HepG2 (cell line): ENCODE data around the gene PLPP3. TPM values are rescaled to one million over a fixed set of nuclear protein-coding genes. Genes with fewer than 3 reads are reported as not detected.

Experiments
- ATAC-seq: fragments of 200-7000 bp; cut with Tn5 transposase; 3 replicates; pipeline ENCODE4 v1.9.1; 2020; ENCODE audit warnings: mild to moderate bottlenecking, moderate library complexity
- BruUV-seq: library from RNA; stranded (reverse); fragments of 400-500 nt; replicated peaks from 2 replicates; lab custom pipeline; 2021; lab: Mats Ljungman, UMichigan
- CTCF ChIA-PET: fragments of 300-600 bp; formaldehyde crosslinking; extraction: SDS; loops from one replicate; lab custom pipeline; 2021; ENCODE audit warnings: low total read pairs, inconsistent platforms, low intra/inter-chr PET ratio; lab: Yijun Ruan, JAX
- POLR2A ChIA-PET: fragments of 350-600 bp; sonication (Branson Sonifier 250); formaldehyde crosslinking; loops from one replicate; lab custom pipeline; 2020; ENCODE audit warnings: antibody characterized with exemption, inconsistent platforms; lab: Yijun Ruan, JAX
- DNase-seq: peaks from one replicate; pipeline ENCODE4 v3.0.0-alpha.2; 2015; ENCODE audit warnings: low spot score
- FAIRE-seq: peaks from 3 replicates; lab custom pipeline; 2011; peaks lifted over from hg19 to GRCh38; lab: Jason Lieb, UNC
- H2AFZ ChIP-seq: one replicate; pipeline ENCODE4 v1.6.1; 2011; ENCODE audit warnings: low read length, inconsistent platforms
- H3K27ac ChIP-seq: fragments of 300-600 bp; 3 replicates; pipeline ENCODE4 v1.8.0; 2011; ENCODE audit warnings: mixed run types, mild to moderate bottlenecking, mixed read lengths, low read length, inconsistent platforms; ENCODE audit not compliant: insufficient read depth; ENCODE audit errors: extremely low read length
- H3K27me3 ChIP-seq, 2 experiments: fragments of 200-600 bp in 1 of 2; 2 replicates in 1 of 2; 3 replicates in 1 of 2; pipeline versions ENCODE4 v1.6.0 to v1.8.0; 2011; ENCODE audit warnings: low read length in 2 of 2, mild to moderate bottlenecking in 2 of 2, moderate library complexity in 2 of 2, inconsistent platforms in 1 of 2; ENCODE audit not compliant: insufficient read depth in 2 of 2, control insufficient read depth in 1 of 2
- H3K36me3 ChIP-seq, 2 experiments: fragments of 200-600 bp in 1 of 2; replicated peaks in 1 of 2; 2 replicates in 1 of 2; 3 replicates in 1 of 2; pipeline versions ENCODE4 v1.5.1 to v1.8.0; 2011; ENCODE audit warnings: low read length in 2 of 2, inconsistent platforms in 1 of 2; ENCODE audit not compliant: insufficient read depth in 2 of 2, control insufficient read depth in 1 of 2
- H3K4me1 ChIP-seq: 2 replicates; pipeline ENCODE4 v1.5.1; 2012; ENCODE audit warnings: low read length, inconsistent platforms; ENCODE audit not compliant: insufficient read depth
- H3K4me2 ChIP-seq: 2 replicates; pipeline ENCODE4 v1.6.0; 2011; ENCODE audit warnings: low read depth, low read length, inconsistent platforms
- H3K4me3 ChIP-seq, 3 experiments: fragments of 200-600 bp in 1 of 3; sonication (generic), shearing (Covaris generic) in 1 of 3; replicated peaks in 1 of 3; 2 replicates each; pipeline ENCODE4 v1.5.1; 2011 to 2016; ENCODE audit warnings: low read length in 3 of 3, inconsistent platforms in 2 of 3, low read depth in 2 of 3, mild to moderate bottlenecking in 2 of 3, control low read depth in 1 of 3, mixed read lengths in 1 of 3; ENCODE audit not compliant: insufficient read depth in 1 of 3
- H3K79me2 ChIP-seq: one replicate; pipeline ENCODE4 v1.6.1; 2011; ENCODE audit warnings: low read length, inconsistent platforms; ENCODE audit not compliant: insufficient read depth
- H3K9ac ChIP-seq: 2 replicates; pipeline ENCODE4 v1.6.0; 2011; ENCODE audit warnings: mild to moderate bottlenecking, low read depth, low read length, inconsistent platforms; ENCODE audit not compliant: insufficient read depth
- H3K9me3 ChIP-seq: 2 replicates; pipeline ENCODE4 v1.5.1; 2012; ENCODE audit warnings: mild to moderate bottlenecking, low read length
- H4K20me1 ChIP-seq: 2 replicates; pipeline ENCODE4 v1.6.0; 2011; ENCODE audit warnings: inconsistent platforms, mild to moderate bottlenecking, low read length, moderate library complexity; ENCODE audit not compliant: insufficient read depth
- CC2D1A ChIP-seq: sonication (generic); formaldehyde crosslinking; IDR thresholded peaks from 2 replicates; pipeline ENCODE4 v1.8.1; 2023; ENCODE audit warnings: mild to moderate bottlenecking, missing genetic modification reagents
- CREM ChIP-seq, 2 experiments: sonication (generic) in 1 of 2; formaldehyde crosslinking in 1 of 2; IDR thresholded peaks; 2 replicates each; pipeline versions ENCODE4 v1.4.0 to v1.6.1; 2016 to 2020; ENCODE audit warnings: antibody characterized with exemption in 1 of 2, mild to moderate bottlenecking in 1 of 2, missing genetic modification reagents in 1 of 2
- GATAD1 ChIP-seq: IDR thresholded peaks from 2 replicates; pipeline ENCODE4 v1.6.1; 2016; ENCODE audit warnings: missing genetic modification reagents, missing compliant biosample characterization
- KAT7 ChIP-seq: IDR thresholded peaks from 2 replicates; pipeline ENCODE4 v1.6.1; 2018; ENCODE audit warnings: borderline replicate concordance, missing compliant biosample characterization
- NCOA1 ChIP-seq: sonication (generic); formaldehyde crosslinking; IDR thresholded peaks from 2 replicates; pipeline ENCODE4 v1.9.0; 2021; ENCODE audit warnings: missing genetic modification reagents
- NR2F6 ChIP-seq, 2 experiments: IDR thresholded peaks; 2 replicates each; pipeline ENCODE4 v1.6.1; 2016; ENCODE audit warnings: antibody characterized with exemption in 1 of 2, mild to moderate bottlenecking in 1 of 2
- POGZ ChIP-seq: sonication (generic); formaldehyde crosslinking; IDR thresholded peaks from 2 replicates; pipeline ENCODE4 v1.4.0; 2020; ENCODE audit warnings: mild to moderate bottlenecking, missing genetic modification reagents
- POLR2A ChIP-seq, 2 experiments: IDR thresholded peaks; 2 replicates each; pipeline ENCODE4 v1.6.1; 2011; ENCODE audit warnings: low read depth in 2 of 2, low read length in 2 of 2, mild to moderate bottlenecking in 1 of 2, moderate library complexity in 1 of 2; ENCODE audit not compliant: insufficient read depth in 1 of 2
- PRMT3 ChIP-seq: sonication (generic); formaldehyde crosslinking; IDR thresholded peaks from 2 replicates; pipeline ENCODE4 v1.8.1; 2022; ENCODE audit warnings: low read depth, mild to moderate bottlenecking, moderate library complexity, missing genetic modification reagents, borderline replicate concordance
- TBX2 ChIP-seq: sonication (generic); formaldehyde crosslinking; IDR thresholded peaks from 2 replicates; pipeline ENCODE4 v1.5.0; 2020; ENCODE audit warnings: missing genetic modification reagents, mild to moderate bottlenecking, borderline replicate concordance
- ZNF605 ChIP-seq: sonication (generic); formaldehyde crosslinking; IDR thresholded peaks from 2 replicates; pipeline ENCODE4 v1.8.0; 2022; ENCODE audit warnings: mild to moderate bottlenecking, missing genetic modification reagents
- ZNF629 ChIP-seq: sonication (generic); formaldehyde crosslinking; conservative IDR thresholded peaks from 2 replicates; pipeline ENCODE4 v1.5.0; 2020; ENCODE audit warnings: missing genetic modification reagents
- WGBS: methylation state at CpG from one replicate; pipeline ENCODE4 v1.1.6; 2017; ENCODE audit warnings: low lambda C conversion rate; 5-methylcytosine and 5-hydroxymethylcytosine counted together
- in situ Hi-C: cut with HindIII; loops from 2 replicates; pipeline ENCODE4 v1.10.0; 2017; ENCODE audit warnings: low pct_unique_long_range_greater_than_20kb; ENCODE audit not compliant: extremely low pct_ligation_motif_present
- intact Hi-C: fragments of 100-400 bp; cut with micrococcal nuclease; formaldehyde crosslinking; loops from one replicate; pipeline ENCODE4 v1.10.0; 2022; ENCODE audit not compliant: unreplicated experiment
- polyA plus RNA-seq, 8 experiments: library from polyadenylated mRNA; depleted of rRNA in 3 of 8; stranded (reverse) in 7 of 8; unstranded in 1 of 8; fragments of >200 nt; fragmentation: Illumina TruSeq in 4 of 8; extraction: Trizol in 4 of 8; gene quantifications; 2 replicates each; pipeline versions ENCODE4 v1.2.1 to v1.2.3, GENCODE V29; 2011 to 2016; ENCODE audit warnings: low read depth in 4 of 8, missing spikeins in 1 of 8, mixed read lengths in 1 of 8; ENCODE audit not compliant: insufficient read depth in 1 of 8
- total RNA-seq, 5 experiments: library from RNA; depleted of rRNA; stranded (reverse); fragments of >200 nt; fragmentation: Illumina TruSeq; extraction: Trizol; gene quantifications; 2 replicates each; pipeline ENCODE4 v1.2.3, GENCODE V29; 2016; ENCODE audit warnings: low read depth in 1 of 5
- TF ChIP-seq, protein P1 (sequence below): sonication (generic); formaldehyde crosslinking; IDR thresholded peaks from 2 replicates; pipeline ENCODE4 v1.8.1; 2023; ENCODE audit warnings: missing genetic modification reagents, inconsistent platforms, borderline replicate concordance
- TF ChIP-seq, protein P2 (sequence below): IDR thresholded peaks from 2 replicates; pipeline ENCODE4 v1.6.1; 2016; ENCODE audit warnings: missing genetic modification reagents, missing compliant biosample characterization
- TF ChIP-seq, protein P3 (sequence below): IDR thresholded peaks from 2 replicates; pipeline ENCODE4 v1.6.1; 2016; ENCODE audit warnings: low read depth, control low read depth
- TF ChIP-seq, protein P4 (sequence below): sonication (generic); formaldehyde crosslinking; IDR thresholded peaks from 2 replicates; pipeline ENCODE4 v1.4.0; 2020; ENCODE audit warnings: low read depth, mild to moderate bottlenecking, missing genetic modification reagents
- TF ChIP-seq, protein P5 (sequence below): IDR thresholded peaks from 2 replicates; pipeline ENCODE4 v1.6.1; 2012; ENCODE audit warnings: inconsistent platforms

The PLPP3 gene
- total and polyA plus RNA-seq, 2 of the 13 experiments (the other 11 are each of a cell fraction or from before 2014, with no cell fraction given) = 49.7 to 65.8 TPM

DNA sequence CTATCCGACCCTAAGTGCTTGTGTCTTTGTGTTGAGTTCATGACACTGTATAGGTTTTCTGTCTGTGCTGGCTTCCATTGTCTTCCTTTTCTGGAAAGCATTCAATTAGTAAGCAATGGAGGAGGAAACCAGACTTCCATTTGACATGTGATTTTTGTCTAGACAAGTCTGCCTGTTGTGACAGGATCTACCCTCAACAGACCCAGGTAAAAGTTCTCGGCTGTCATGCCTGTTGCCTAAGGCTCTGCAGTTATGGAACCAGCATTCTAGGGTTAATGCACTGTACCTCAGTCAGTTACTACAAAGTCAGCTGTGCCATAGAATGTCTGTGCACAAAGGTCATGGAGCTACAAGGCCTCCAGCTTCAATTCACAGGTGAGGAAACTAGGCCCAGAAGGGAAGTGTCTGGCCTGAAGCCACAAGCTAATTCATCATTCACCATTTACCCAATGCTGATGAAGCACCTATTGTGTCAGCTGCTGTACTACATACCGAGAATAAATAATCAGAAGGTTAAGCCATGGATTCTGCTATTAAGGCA, 72.3 kb downstream of the PLPP3 start:
- Histone ChIP-seq H3K79me2 (peaks cover 55% of the 10 kb centered on the region), H3K9ac (no peak overlapping the region; the same call in 1 of the 2 replicates), H2AFZ (no peak overlapping the region), H3K36me3 (peaks cover 31 to 81% of the 10 kb centered on the region in 2 experiments), H3K4me1 (peaks cover 94% of the 10 kb centered on the region), H4K20me1 (no peaks in the 10 kb centered on the region), H3K9me3 (no peaks in the 10 kb centered on the region), H3K4me2 (no peak overlapping the region), H3K4me3 (no peak overlapping the region), H3K27ac (peak overlapping the region; percentile 93), H3K27me3 (no peaks in the 10 kb centered on the region)
- intact Hi-C loops (loop anchor here (5.0 to 10.0 kb wide), 2 partner anchors 172 to 270 kb away; no protein-coding TSS in a partner anchor), in situ Hi-C loops (loop anchor here (5.0 to 10.0 kb wide), 3 partner anchors 65 to 312 kb away; no protein-coding TSS in a partner anchor)
- 96% methylated on average over 3 of the region's 3 CpGs for WGBS
- peak; percentile 20 for DNase-seq
- ATAC-seq = no peak
- FAIRE-seq = peak; percentile 63
- BruUV-seq = no TSS peak
- ChIA-PET CTCF (no interaction called here), POLR2A (interaction anchor here (1.0 to 8.2 kb wide), 9 partner anchors 11 to 318 kb away, joined by 3 to 74 read pairs (median 4); partner anchors contain the start of gene PLPP3)
- TF ChIP-seq POLR2A (IDR thresholded peaks at IDR 0.05; ENCODE audit: insufficient read depth in 1 of 2, low read depth in 2 of 2, low read length in 2 of 2) (no peak), GATAD1 (CRISPR knock-in tag) (no peak), CREM (IDR thresholded peaks at IDR 0.05) (no peak), CREM (CRISPR knock-in tag; IDR thresholded peaks at IDR 0.05) (no peak), POGZ (no peak), KAT7 (no peak), NR2F6 (IDR thresholded peaks at IDR 0.05) (peak; percentile 31; the same call in 1 of the 2 replicates), NR2F6 (CRISPR knock-in tag; IDR thresholded peaks at IDR 0.05) (peak; percentile 55; the same call in 1 of the 2 replicates), PRMT3 (CRISPR knock-in tag) (no peak), ZNF629 (no peak), TBX2 (CRISPR knock-in tag) (no peak), CC2D1A (CRISPR knock-in tag) (no peak), NCOA1 (CRISPR knock-in tag) (no peak), ZNF605 (CRISPR knock-in tag) (0 out of 2 replicates have a peak, but pooled peaks have one; percentile 43)
- TF ChIP-seq, protein P1, sequence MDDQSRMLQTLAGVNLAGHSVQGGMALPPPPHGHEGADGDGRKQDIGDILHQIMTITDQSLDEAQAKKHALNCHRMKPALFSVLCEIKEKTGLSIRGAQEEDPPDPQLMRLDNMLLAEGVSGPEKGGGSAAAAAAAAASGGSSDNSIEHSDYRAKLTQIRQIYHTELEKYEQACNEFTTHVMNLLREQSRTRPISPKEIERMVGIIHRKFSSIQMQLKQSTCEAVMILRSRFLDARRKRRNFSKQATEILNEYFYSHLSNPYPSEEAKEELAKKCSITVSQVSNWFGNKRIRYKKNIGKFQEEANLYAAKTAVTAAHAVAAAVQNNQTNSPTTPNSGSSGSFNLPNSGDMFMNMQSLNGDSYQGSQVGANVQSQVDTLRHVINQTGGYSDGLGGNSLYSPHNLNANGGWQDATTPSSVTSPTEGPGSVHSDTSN (CRISPR knock-in tag) = no peak
- TF ChIP-seq, protein P2, sequence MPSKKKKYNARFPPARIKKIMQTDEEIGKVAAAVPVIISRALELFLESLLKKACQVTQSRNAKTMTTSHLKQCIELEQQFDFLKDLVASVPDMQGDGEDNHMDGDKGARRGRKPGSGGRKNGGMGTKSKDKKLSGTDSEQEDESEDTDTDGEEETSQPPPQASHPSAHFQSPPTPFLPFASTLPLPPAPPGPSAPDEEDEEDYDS = no peak
- TF ChIP-seq, protein P3, sequence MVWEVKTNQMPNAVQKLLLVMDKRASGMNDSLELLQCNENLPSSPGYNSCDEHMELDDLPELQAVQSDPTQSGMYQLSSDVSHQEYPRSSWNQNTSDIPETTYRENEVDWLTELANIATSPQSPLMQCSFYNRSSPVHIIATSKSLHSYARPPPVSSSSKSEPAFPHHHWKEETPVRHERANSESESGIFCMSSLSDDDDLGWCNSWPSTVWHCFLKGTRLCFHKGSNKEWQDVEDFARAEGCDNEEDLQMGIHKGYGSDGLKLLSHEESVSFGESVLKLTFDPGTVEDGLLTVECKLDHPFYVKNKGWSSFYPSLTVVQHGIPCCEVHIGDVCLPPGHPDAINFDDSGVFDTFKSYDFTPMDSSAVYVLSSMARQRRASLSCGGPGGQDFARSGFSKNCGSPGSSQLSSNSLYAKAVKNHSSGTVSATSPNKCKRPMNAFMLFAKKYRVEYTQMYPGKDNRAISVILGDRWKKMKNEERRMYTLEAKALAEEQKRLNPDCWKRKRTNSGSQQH (CRISPR knock-in tag) = no peak
- TF ChIP-seq, protein P4, sequence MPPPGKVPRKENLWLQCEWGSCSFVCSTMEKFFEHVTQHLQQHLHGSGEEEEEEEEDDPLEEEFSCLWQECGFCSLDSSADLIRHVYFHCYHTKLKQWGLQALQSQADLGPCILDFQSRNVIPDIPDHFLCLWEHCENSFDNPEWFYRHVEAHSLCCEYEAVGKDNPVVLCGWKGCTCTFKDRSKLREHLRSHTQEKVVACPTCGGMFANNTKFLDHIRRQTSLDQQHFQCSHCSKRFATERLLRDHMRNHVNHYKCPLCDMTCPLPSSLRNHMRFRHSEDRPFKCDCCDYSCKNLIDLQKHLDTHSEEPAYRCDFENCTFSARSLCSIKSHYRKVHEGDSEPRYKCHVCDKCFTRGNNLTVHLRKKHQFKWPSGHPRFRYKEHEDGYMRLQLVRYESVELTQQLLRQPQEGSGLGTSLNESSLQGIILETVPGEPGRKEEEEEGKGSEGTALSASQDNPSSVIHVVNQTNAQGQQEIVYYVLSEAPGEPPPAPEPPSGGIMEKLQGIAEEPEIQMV (CRISPR knock-in tag) = no peak
- TF ChIP-seq, protein P5, sequence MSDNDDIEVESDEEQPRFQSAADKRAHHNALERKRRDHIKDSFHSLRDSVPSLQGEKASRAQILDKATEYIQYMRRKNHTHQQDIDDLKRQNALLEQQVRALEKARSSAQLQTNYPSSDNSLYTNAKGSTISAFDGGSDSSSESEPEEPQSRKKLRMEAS = peak; percentile 15; the same call in 1 of the 2 replicates
